Stimulated activated CD4-positive, alpha-beta T cell treated with anti-CD3 and anti-CD28 coated beads, Interleukin-2, amount 100 ng/mL, for 4 hours (primary cell): ENCODE results near the gene STARD9.
"Not testable (repeated sequence)": the region's sequence is repeated elsewhere in the genome, so short reads cannot be mapped to it uniquely, and the experiment has no call there.

ENCODE experiments used
- DNase-seq: peaks from one replicate; pipeline ENCODE4 v3.0.0-alpha.2; 2020; ENCODE audit warnings: low read depth

The STARD9 gene

DNA sequence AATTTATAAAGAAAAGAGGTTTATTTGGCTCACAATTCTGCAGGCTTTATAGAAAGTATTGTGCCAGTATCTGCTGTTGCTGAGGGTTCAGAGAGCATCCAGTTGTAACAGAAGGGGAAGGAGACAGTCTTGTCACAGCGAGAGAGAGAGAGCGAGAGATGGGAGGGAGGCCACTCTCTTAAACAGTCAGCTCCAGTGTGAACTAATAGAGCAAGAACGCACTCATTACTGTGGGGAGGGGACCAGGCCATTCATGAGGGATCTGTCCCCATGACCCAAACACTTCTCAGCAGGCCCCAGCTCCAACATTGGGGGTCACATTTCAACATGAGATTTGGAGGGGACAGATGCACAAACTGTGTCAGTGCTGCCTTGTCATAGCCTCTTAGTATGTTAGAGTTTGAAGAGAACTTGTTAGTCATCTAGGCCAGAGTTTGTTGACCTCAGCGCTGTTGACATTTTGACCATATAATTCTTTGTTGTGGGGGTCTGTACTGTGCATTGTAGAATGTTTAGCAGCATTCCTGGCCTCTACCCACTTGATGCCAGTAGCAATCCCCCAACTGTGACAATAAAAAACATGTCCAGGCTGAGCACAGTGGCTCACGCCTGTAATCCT, 15.3 kb downstream of the STARD9 start:
- no peak for DNase-seq

DNA sequence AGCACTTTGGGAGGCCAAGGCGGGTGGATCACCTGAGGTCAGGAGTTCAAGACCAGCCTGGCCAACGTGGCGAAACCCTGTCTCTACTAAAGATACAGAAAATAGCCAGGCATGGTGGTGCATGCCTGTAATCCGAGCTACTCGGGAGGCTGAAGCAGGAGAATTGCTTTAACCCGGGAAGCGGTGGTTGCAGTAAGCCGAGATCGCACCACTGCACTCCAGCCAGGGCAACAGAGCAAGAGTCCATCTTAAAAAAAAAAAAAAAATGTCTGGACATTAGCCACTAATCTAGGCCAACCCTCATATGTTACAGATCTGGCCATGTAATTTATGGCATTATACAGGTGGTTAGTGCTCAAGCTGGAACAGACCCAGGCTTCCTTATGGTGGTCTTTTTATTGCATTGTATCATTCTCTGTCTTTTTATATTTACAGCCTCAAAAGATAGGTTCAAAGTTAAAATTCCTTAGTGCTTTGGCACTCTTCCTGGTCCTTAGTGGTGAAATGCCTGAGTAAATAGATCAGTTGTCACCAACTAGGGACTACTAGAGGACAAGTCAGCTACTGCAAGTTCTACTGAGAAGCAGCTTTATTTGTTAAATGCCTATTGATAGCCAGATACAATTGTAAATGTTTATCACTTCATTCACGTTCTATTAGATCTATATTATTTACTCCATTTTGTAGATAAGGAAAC, 16.0 kb downstream of the STARD9 start:
- DNase-seq = no peak

DNA sequence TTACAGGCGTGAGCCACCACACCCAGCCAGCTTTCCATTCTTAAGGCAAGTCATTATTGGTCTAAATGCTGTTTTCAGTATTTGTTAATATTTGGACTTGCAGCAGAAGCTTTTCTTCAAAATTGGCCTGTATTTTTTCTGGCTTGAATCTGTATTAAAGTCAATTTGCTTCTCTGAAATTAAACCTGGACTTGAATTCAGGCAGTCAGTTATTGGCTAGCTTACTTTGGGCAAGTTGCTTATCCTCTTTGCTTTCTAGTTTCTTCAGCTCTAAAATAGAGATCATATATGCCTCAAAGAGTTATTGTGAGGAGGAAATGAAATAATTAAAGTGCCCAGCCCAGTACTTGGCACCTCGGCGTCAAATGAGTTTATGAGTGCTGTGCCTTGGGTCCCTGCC, 17.3 kb downstream of the STARD9 start:
- no peak for DNase-seq

DNA sequence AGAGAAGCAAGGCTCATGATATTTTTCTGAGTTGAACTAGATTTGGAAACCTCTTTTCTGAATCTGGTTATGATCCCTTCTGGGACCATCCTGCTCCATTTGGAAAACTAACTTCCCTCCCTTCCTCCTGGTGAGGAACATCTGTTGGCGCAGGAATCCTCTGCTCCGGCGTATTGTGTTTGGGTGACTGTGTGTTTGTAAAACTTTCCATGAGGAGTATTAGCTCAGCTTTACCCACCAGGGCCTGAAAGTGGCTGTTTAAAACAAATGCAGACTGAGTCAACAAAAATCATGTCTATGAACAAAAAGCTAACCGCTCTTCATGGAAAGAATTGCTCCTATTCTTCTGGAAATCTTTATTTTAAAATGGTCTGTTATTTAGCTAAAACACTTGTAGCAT, 17.7 kb downstream of the STARD9 start:
- no peak for DNase-seq

DNA sequence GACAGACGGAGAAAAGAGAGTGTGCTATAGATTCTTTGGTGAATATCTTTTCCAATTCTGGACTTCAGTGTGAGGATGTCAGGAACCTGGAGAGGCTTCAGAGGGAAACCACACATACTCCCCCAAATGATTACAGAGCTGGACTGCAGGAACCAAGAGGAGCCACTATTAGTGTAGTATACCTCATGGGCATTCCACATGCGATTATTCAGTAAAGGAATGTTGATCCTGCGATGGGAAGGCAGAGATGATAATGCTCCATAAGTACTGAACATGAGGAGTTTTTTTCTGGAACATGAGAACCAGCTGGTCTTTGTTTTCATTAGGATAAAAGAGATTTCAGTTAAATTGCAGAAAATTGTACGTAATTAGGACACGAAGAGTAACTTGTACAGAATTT, 18.7 kb downstream of the STARD9 start:
- DNase-seq = no peak

DNA sequence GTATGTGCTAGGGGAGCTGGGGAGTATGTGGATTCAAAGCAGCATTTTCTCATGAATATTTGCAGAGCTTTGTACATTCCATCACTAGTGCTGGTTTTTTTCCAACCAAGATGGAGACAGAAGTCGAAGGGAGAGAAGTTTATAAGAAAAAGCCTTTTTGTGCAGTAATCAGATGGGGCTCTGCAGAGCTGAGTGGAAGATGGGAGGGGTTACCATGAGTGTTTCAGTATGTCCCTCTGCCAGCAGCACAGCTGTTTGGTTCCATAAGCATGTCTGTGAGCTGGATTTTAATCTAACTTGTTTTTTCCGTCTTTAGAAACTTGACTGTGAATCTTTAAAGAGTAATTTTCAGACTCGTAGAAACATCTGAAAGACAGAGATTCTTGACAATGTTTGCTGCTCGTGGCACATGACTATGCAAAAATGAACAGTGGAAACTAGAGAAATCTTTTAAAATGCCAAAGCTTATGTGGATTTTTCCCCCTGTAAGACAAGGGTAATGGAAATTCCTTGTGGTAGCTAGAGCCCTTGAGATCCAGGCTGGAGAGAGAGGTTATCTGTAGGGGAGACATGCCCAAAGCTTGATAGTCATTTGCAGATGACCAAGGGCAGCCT, 20.3 kb downstream of the STARD9 start:
- DNase-seq = no peak

DNA sequence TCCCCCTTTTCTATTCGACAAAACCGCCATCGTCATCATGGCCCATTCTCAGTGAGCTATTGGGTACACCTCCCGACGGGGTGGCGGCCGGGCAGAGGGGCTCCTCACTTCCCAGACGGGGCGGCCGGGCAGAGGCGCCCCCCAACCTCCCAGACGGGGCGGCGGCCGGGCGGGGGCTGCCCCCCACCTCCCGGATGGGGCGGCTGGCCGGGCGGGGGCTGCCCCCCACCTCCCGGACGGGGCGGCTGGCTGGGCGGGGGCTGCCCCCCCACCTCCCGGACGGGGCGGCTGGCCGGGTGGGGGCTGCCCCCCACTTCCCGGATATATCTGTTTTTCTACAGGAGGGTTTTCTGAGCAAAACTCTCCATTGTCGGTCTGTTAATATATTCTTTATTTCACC, 25.9 kb downstream of the STARD9 start:
- not testable (repeated sequence) for DNase-seq

DNA sequence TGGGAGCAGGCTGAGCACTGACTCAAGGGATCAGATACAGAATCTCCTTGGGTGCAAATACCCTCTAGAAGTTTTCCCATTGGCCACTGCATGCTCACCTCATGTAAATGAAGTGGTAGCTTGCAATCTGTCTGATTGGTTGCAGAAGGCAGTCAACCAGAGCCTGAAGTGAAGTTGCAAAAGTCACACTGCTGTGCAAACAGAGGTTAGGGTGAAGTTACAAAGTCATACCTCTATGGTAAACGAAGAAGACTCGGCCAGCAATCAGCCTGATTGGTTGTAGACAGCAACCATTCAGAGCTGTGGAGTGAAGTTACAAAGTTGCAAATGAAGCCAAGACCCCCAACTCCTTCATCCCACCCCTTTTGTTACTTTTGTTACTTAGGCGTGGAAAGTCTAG, 27.1 kb downstream of the STARD9 start:
- DNase-seq = no peak

DNA sequence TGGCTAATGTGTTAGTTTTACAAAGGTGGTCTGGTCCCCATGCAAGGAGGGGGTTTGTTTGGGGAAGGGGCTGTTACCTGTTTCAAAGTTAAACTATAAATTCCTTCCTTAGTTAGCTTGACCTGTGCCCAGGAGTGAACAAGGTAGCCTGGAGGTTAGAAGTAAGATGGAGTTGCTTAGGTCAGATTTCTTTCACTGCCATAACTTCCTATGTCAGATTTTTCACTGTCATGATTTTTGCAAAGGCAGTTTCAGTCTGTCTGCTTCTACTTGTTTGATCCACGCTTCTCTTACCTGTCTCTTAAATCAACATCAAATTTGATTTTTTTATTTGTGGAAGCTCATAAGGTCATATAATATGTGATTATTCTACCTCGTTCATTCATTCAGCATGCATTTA, 28.6 kb downstream of the STARD9 start:
- no peak for DNase-seq

DNA sequence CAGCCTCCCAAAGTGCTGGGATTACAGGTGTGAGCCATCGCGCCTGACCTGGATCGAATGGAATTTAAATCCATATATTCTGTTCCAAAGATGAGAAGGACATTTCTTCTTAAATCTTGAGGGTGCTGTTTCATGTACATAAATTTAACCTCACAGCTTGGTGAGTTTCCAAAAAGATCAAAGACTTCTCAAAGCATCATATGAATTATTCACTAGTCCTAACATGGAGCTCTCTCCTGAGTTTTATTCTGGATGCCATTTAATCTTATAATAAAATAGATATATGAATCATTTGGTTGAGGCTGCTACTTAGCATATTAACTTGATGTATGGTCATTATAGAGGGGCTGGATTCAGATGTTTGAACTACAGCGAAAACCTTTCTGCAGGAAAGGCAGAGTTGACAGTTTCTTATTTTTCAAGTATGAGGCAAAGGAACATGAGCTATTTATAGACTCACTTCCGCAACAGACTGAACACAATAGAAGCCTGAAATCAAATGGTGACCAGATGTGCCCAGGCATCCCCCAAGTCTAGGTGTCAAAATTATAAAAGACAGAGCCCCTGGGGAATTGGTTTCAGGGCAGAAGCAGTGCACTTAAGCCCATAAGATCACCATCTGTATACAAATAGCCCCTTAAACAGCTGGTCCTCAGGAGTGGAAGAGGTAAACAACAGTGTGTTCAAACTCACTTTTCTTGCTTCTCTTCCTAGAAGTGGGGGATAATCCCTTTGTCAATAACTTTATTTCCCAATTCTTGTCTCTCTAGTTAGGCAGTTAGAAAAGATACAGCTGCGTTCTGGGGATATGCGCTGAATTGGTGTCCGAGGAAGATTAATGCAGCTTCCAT, 29.7 kb downstream of the STARD9 start:
- no peak for DNase-seq

DNA sequence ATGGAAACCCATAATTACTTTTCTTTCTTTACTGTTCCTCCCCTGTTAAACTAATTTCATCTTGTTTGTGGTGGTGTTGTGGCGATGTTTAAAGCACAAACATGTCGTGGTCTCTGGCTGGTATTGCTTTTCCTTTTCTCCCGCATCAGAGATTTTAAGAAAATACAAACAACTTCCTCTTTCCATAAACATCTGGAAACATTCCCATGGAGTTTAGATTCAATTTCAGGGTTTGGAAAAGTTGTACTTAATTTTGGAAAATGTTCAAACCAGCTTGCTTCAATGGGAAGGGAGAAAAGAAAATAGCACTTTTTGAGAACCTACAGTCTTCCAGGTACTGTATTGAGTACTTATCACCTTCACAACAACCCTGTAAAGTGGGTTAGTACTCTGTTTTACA, 30.4 kb downstream of the STARD9 start:
- no peak for DNase-seq

DNA sequence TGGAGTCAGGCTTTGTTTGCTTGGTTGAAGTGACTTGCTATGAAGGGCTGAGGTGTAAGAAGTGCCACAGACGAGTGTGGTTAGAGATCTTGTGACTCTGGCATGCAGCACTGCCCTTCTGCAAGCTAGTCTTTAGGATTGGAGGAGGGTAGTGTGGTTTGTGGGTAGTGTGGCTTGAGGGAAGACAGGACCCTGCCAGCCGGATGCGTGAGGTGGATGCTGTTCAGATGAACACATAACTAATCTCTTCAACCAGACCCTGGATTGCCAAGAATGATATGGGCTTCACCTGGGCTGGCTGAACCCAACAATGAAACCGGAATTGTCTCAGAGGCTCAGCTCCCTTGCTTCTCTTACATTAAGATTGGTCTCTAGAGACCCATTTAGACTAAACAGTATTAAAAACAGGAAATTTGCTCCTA, 32.7 kb downstream of the STARD9 start:
- DNase-seq = no peak

DNA sequence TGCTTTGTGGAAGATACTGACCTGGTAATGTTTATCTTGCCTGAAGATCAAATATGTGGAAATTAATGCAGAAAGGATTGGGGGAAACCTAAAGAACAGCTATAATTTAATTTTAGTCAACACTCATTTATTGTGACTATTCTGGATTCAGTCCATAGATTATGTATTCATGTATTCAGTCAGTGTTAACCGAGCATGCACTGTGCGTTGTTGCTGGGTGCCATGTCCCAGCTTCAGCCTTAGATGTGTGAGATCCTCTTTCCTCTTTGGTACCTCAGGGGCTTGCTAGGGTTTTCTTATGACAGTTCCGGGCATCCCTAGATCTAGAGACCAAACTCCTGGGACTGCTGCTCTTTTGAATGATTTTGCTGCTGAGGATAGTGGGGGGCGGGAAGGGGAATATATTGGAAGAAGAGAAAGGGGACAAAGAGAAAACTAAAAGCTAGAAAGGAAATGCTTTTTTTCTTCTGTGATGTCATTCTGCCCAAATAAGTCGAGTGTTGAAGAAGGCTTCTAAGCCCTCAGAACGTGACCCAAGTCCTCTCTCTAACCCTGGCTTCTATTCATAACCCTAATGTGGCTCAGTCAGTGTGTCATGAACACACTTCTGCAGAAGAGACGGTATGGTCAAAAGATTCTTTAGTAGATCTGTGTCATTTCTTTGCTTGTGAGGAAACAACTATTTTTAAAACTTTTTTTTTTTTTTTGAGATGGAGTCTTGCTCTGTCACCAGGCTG, 33.5 kb downstream of the STARD9 start:
- no peak for DNase-seq

DNA sequence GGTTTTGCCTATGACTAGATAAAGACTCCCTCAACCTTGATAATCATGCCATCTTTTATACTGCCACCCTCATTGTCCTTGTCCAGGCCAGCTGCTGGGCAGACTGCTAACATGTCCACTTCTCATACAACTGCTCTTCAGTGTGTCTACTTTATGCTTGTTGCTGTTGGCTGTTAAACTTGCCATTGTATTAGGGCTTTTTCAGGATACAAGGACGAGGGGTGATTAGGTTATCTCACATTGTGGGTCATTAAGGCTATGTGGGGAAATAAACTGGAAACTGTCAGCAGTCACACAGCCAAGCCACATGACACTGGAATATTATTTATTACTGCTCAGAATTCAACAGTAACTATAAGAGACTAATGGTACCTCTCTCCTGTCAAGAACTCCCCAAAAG, 36.1 kb downstream of the STARD9 start:
- DNase-seq = no peak

DNA sequence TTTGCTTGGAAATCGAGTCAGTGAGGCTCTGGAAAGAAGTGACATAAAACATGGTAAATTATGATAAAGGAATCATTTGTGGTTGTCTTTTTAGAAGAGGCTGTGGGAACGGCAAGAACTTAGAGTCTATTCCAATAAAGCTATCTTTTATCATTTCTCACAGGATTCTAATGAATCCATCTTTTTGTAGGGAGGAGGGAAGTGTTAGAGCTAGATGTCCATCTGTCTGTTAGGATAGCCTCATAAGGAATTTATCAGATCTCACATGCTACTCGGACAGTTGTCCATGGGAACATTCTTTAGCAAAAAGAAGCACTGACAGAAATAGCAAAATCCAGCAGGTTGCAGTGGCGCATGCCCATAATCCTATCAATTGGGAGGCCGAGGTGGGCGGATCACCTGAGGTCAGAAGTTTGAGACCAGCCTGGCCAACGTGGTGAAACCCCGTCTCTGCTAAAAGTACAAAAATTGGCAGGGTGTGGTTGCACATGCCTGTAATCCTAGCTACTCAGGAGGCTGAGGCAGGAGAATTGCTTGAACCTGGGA, 37.0 kb downstream of the STARD9 start:
- no peak for DNase-seq

DNA sequence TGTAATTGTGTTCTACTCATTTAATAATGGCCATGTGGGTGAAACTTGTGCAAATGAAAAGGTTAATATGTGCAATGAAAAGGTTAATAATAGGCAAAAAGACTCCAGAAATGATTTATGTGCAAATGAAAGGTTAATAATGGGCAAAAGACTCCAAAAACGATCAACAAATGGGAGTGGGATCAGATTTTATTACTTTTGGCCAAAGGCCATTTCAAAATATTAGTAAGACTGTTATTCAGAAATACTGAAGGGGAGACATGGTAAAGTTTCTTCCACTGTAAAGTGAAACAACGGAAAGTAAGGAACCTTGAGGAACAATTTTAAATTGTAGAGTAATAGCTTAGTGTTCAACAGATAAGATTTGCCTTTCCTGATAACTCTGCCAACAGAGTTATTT, 40.7 kb downstream of the STARD9 start:
- DNase-seq = no peak

DNA sequence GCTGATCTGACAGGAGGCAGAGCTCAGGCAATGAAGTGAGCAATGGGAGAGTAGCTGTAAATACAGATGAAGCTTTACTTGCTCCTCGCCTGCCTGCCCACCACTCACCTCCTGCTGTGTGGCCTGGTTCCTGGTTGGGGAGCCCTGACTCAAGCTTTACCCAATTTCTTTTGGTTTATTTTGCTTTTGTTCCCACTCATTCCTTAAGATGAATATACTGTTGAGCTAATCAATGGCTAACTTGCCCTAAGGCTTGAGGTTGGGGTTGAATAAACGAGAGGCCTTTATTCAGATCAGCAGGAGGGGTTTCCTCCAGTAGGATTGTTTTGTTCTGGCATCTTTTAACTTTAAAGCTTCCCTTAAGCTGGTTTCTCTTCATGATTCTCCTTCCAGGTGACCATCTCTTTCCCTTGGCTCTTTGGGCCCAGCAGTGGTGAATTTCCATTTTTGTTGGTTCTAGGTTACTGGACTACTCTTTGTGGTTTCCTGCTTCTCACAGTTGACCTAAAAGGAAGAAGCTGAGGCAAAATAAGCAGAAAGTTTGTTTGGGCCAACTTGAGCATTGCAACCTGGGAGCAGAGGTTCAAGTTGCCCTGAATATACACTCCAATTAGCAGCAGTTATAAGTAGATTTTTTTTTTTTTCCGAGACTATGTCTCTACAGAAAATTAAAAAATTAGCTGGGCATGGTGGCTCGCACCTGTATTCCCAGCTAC, 44.4 kb downstream of the STARD9 start:
- no peak for DNase-seq

DNA sequence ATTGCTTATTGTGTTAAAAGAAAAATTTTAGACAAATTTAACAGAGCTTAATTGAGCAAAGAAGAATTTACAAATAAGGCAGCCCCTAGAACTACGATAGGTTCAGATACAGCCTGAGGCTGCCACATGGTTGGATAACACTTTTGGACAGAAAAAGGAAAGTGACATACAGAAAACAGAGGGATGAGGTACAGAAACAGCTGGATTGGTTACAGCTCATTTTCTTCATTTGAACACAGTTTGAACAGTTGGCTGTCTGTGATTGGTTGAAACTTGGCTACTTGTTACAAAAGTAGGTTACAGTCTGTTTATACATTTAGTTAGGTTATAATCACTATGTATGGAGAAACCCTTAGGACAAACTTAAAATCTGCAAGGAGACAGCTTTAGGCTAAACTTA, 46.0 kb downstream of the STARD9 start:
- no peak for DNase-seq

DNA sequence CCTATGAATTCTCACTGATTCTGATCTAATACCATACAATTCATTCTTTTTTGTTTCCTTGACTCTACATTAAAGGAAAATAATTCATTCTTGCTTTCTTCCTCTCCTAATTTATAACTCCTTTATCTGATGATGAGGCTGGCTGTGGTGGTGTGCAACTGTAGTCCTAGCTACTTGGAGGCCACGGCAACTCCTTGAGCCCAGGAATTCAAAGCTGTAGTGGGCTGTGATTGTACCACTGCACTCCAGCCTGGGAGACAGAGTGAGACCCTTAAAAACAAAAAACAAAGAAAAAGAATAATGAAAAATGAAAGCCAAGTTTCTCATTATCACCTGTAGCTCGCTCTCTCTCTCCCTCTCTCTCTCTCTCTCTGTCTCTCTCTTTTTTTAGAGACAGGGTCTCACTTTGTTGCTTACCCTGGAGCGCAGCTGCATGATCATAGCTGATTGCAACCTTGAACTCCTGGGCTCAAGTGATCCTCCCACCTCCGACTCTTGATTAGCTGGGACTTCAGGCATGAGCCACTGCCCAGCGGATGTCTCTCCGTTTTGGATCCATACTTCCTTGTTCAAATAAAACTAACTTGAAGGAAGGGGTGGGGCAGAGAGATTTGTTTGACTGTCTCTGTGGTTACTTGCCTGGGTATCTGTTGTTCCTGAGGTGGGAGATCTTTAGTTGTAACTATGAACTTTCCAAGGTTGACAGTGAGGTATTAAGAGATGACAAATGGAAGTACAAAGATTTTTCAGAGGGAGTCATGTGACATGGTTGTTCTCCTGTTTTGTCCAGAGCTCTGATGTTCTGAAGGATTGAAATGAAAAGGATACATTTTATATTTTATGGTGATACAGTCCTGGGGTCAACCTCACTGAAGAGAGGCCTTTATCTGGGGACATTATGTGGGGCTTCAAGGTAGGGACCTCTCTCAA, 46.9 kb downstream of the STARD9 start:
- DNase-seq = no peak

DNA sequence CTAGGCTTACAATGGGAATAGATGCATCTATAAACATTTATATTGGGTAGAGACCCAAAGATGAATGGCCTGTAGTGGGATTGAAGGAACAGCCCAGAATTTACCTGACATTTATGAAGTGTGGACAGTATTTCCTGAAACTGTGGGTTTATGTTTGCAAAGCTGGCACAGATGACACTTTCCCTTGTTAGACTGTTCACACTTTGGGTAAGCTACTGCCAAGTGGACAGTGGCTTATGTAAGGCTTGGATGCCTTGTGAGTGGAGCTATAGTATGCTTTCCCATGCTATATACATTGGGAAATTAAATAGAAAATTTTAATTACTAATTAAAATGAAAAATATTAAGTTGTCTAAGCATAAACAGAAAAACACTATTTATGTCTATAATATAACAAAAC, 48.5 kb downstream of the STARD9 start:
- no peak for DNase-seq
